Tibial nerve (tissue), 4 donors: ENCODE data around the gene THOC2.

Experiments
- CTCF ChIP-seq, 5 experiments: fragments of 200-600 bp in 3 of 5; fragments of 450-650 bp in 2 of 5; sonication (generic) in 3 of 5; IDR thresholded peaks; one replicate each; pipeline ENCODE4 v1.5.1; 2016 to 2019; ENCODE audit warnings: antibody characterized with exemption in 5 of 5, mild to moderate bottlenecking in 3 of 5, moderate library complexity in 2 of 5
- EP300 ChIP-seq, 2 donors: sonication (generic); formaldehyde crosslinking; IDR thresholded peaks; one replicate each; pipeline ENCODE4 v1.6.1; 2017; ENCODE audit warnings: antibody characterized with exemption in 2 of 2, mild to moderate bottlenecking in 1 of 2
- POLR2A ChIP-seq, 2 donors: fragments of 450-650 bp; IDR thresholded peaks; one replicate each; pipeline ENCODE4 v1.6.1; 2017; ENCODE audit warnings: antibody characterized with exemption in 2 of 2, mild to moderate bottlenecking in 2 of 2, moderate library complexity in 2 of 2

DNA sequence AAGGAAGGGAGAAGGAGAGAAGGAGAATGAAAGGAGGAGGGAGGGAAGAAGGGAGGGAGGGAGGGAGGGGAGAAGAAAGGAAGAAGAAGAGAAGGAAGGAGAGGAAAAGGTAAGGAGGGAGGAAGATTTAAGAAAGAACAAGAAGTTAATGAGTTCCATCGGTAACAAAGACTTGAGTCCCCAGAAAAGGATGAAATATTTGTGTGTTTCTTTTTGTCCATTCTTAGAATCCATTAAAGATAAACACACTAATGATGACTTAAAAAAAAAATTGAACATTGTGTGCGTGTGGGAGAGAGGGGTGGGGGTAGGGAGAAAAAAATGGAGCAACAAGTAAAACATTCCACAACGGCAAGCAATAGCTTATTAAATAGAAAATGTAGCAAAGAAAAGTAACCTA is 131.4 kb downstream of the THOC2 start:
- TF ChIP-seq CTCF (IDR thresholded peaks at IDR 0.05) (no peak), POLR2A (IDR thresholded peaks at IDR 0.05) (no peak), EP300 (IDR thresholded peaks at IDR 0.05) (no peak)
